Activated CD4-positive, alpha-beta T cell treated with anti-CD3 and anti-CD28 coated beads for 36 hours (primary cell): ENCODE measurements around the gene C10orf120. TPM values are rescaled to one million over a fixed set of nuclear protein-coding genes. Genes with fewer than 3 reads are reported as not detected.

Experiments
- ATAC-seq: fragments of 200-7000 bp; cut with Tn5 transposase; one replicate; pipeline ENCODE4 v1.10.0; 2021; ENCODE audit warnings: mild to moderate bottlenecking, moderate library complexity
- CTCF ChIA-PET: fragments of 350-600 bp; sonication (Branson Sonifier 250); formaldehyde crosslinking; loops from one replicate; lab custom pipeline; 2021; ENCODE audit warnings: antibody characterized with exemption; lab: Charles Lee
- POLR2A ChIA-PET: fragments of 350-600 bp; sonication (Branson Sonifier 250); formaldehyde crosslinking; loops from one replicate; lab custom pipeline; 2021; ENCODE audit warnings: antibody characterized with exemption, inconsistent platforms; lab: Charles Lee
- DNase-seq: peaks from one replicate; pipeline ENCODE4 v3.0.0-alpha.2; 2020
- H3K27ac Mint-ChIP-seq: one replicate; pipeline ENCODE4 v1.8.0; 2021; ENCODE audit warnings: mixed read lengths
- H3K27me3 Mint-ChIP-seq: one replicate; pipeline ENCODE4 v1.8.0; 2021; ENCODE audit warnings: mixed read lengths
- H3K36me3 Mint-ChIP-seq: one replicate; pipeline ENCODE4 v1.8.0; 2021; ENCODE audit warnings: low read depth, mixed read lengths
- H3K4me1 Mint-ChIP-seq: one replicate; pipeline ENCODE4 v1.8.0; 2021; ENCODE audit warnings: mixed read lengths
- H3K4me3 Mint-ChIP-seq: one replicate; pipeline ENCODE4 v1.8.0; 2021; ENCODE audit warnings: mild to moderate bottlenecking, moderate library complexity, mixed read lengths
- H3K9me3 Mint-ChIP-seq: one replicate; pipeline ENCODE4 v1.8.0; 2021; ENCODE audit warnings: low read depth, mixed read lengths
- intact Hi-C, 2 experiments: fragments of 100-400 bp; cut with DNase I in 1 of 2; cut with micrococcal nuclease in 1 of 2; formaldehyde crosslinking; loops; one replicate each; pipeline versions ENCODE4 v1.14.2 to v1.15.1; 2022 to 2024; cut with DNase I, micrococcal nuclease
- total RNA-seq, 2 experiments: library from RNA; stranded (reverse); gene quantifications; one replicate each; pipeline ENCODE4 v1.2.3, GENCODE V29; 2021

Gene C10orf120
- not detected for total RNA-seq

GRCh38 chr10:122699796-122700455 lies at the start of gene C10orf120:
C10orf120 (minus strand) TSS chr10:122699846; CDS start chr10:122699790, 56 bp downstream.
- Mint-ChIP-seq H3K4me1 (no peaks in the 10 kb centered on the region), H3K27me3 (no peaks in the 10 kb centered on the region), H3K9me3 (no peaks in the 10 kb centered on the region), H3K4me3 (no peak within 1 kb of the TSS), H3K27ac (no peak within 1 kb of the TSS), H3K36me3 (no peaks in the 10 kb centered on the region)
- DNase-seq (no peak), ATAC-seq (no peak)
- ChIA-PET CTCF (interaction anchor here (1.1 kb wide), 1 partner anchor 51 kb away, joined by 5 read pairs; no protein-coding TSS in a partner anchor), POLR2A (no interaction called here)
- intact Hi-C loops, result loop anchor here (5.0 kb wide), 3 partner anchors 53 to 403 kb away; no protein-coding TSS in a partner anchor

- intact Hi-C loops, result no loop called here
- POLR2A ChIA-PET, result interaction anchor here (0.5 kb wide), 1 partner anchor 31 kb away, joined by 3 read pairs; no protein-coding TSS in a partner anchor
- Mint-ChIP-seq H3K4me1 (no peaks in the 10 kb centered on the region), H3K36me3 (no peaks in the 10 kb centered on the region), H3K27me3 (peaks cover 13% of the 10 kb centered on the region), H3K9me3 (no peaks in the 10 kb centered on the region), H3K4me3 (no peak overlapping the region), H3K27ac (no peak overlapping the region)
- CTCF ChIA-PET, result interaction anchor here (1.1 kb wide), 1 partner anchor 14 kb away, joined by 3 read pairs; no protein-coding TSS in a partner anchor
- DNase-seq (no peak), ATAC-seq (no peak)
These were observed 48.9 kb upstream of the C10orf120 start for GRCh38 chr10:122748496-122748895.

GRCh38 chr10:122746408-122746807 lies 46.8 kb upstream of the C10orf120 start:
- no peak overlapping the region for H3K27ac Mint-ChIP-seq
- ChIA-PET POLR2A (no interaction called here), CTCF (no interaction called here)
- intact Hi-C loops, result no loop called here
- no peaks in the 10 kb centered on the region for H3K9me3 Mint-ChIP-seq
- DNase-seq (no peak), ATAC-seq (no peak)
- peaks cover 17% of the 10 kb centered on the region for H3K27me3 Mint-ChIP-seq
- H3K4me3 Mint-ChIP-seq, result no peak overlapping the region
- no peaks in the 10 kb centered on the region for H3K4me1 Mint-ChIP-seq
- no peaks in the 10 kb centered on the region for H3K36me3 Mint-ChIP-seq

GRCh38 chr10:122744257-122744656 lies 44.6 kb upstream of the C10orf120 start:
- ChIA-PET CTCF (no interaction called here), POLR2A (no interaction called here)
- Mint-ChIP-seq H3K27ac (no peak overlapping the region), H3K4me1 (no peaks in the 10 kb centered on the region), H3K36me3 (no peaks in the 10 kb centered on the region), H3K27me3 (peaks cover 20% of the 10 kb centered on the region), H3K9me3 (no peaks in the 10 kb centered on the region), H3K4me3 (no peak overlapping the region)
- intact Hi-C loops, result no loop called here
- DNase-seq (no peak), ATAC-seq (no peak)

GRCh38 chr10:122740640-122741039 lies 41.0 kb upstream of the C10orf120 start:
- Mint-ChIP-seq H3K4me1 (no peaks in the 10 kb centered on the region), H3K36me3 (no peaks in the 10 kb centered on the region), H3K27me3 (peaks cover 16% of the 10 kb centered on the region), H3K4me3 (no peak overlapping the region), H3K27ac (no peak overlapping the region), H3K9me3 (no peaks in the 10 kb centered on the region)
- ChIA-PET POLR2A (interaction anchor here (0.6 kb wide), 1 partner anchor 1222 kb away, joined by 3 read pairs; no protein-coding TSS in a partner anchor), CTCF (interaction anchor here (0.6 kb wide), 1 partner anchor 943 kb away, joined by 3 read pairs; no protein-coding TSS in a partner anchor)
- ATAC-seq, result no peak
- no peak for DNase-seq
- intact Hi-C loops, result no loop called here

GRCh38 chr10:122738031-122738430 lies 38.4 kb upstream of the C10orf120 start:
- intact Hi-C loops, result no loop called here
- Mint-ChIP-seq H3K4me3 (no peak overlapping the region), H3K27ac (no peak overlapping the region), H3K36me3 (no peaks in the 10 kb centered on the region), H3K4me1 (no peaks in the 10 kb centered on the region), H3K27me3 (peaks cover 11% of the 10 kb centered on the region), H3K9me3 (no peaks in the 10 kb centered on the region)
- ChIA-PET CTCF (no interaction called here), POLR2A (no interaction called here)
- DNase-seq, result no peak
- no peak for ATAC-seq

- DNase-seq (no peak), ATAC-seq (no peak)
- Mint-ChIP-seq H3K27me3 (peaks cover 14% of the 10 kb centered on the region), H3K36me3 (no peaks in the 10 kb centered on the region), H3K4me3 (no peak overlapping the region), H3K27ac (no peak overlapping the region), H3K9me3 (no peaks in the 10 kb centered on the region), H3K4me1 (no peaks in the 10 kb centered on the region)
- intact Hi-C loops, result no loop called here
- CTCF ChIA-PET, result interaction anchor here (0.6 to 0.7 kb wide), 2 partner anchors 14 to 280 kb away, joined by 3 to 4 read pairs; no protein-coding TSS in a partner anchor
- POLR2A ChIA-PET, result no interaction called here
These were observed 34.5 kb upstream of the C10orf120 start for GRCh38 chr10:122733931-122734665.

GRCh38 chr10:122733443-122733842 lies 33.8 kb upstream of the C10orf120 start:
- peaks cover 16% of the 10 kb centered on the region for H3K27me3 Mint-ChIP-seq
- H3K4me1 Mint-ChIP-seq, result no peaks in the 10 kb centered on the region
- H3K4me3 Mint-ChIP-seq, result no peak overlapping the region
- ChIA-PET CTCF (no interaction called here), POLR2A (no interaction called here)
- H3K9me3 Mint-ChIP-seq, result no peaks in the 10 kb centered on the region
- no peak for DNase-seq
- ATAC-seq, result no peak
- H3K27ac Mint-ChIP-seq, result no peak overlapping the region
- intact Hi-C loops, result no loop called here
- H3K36me3 Mint-ChIP-seq, result no peaks in the 10 kb centered on the region

- H3K27ac Mint-ChIP-seq, result no peak overlapping the region
These were observed 30.6 kb upstream of the C10orf120 start for GRCh38 chr10:122730238-122730637.

GRCh38 chr10:122729126-122729525 lies 29.5 kb upstream of the C10orf120 start:
- Mint-ChIP-seq H3K27ac (no peak overlapping the region), H3K4me3 (no peak overlapping the region), H3K36me3 (no peaks in the 10 kb centered on the region), H3K4me1 (no peaks in the 10 kb centered on the region), H3K27me3 (peaks cover 15% of the 10 kb centered on the region), H3K9me3 (no peaks in the 10 kb centered on the region)
- DNase-seq (no peak), ATAC-seq (no peak)
- ChIA-PET CTCF (no interaction called here), POLR2A (no interaction called here)
- intact Hi-C loops, result no loop called here

More at GRCh38 chr10:122730238-122730637, 30.6 kb upstream of the C10orf120 start:
- DNase-seq (no peak), ATAC-seq (no peak)
- ChIA-PET CTCF (no interaction called here), POLR2A (no interaction called here)
- Mint-ChIP-seq H3K4me1 (no peaks in the 10 kb centered on the region), H3K27me3 (peaks cover 15% of the 10 kb centered on the region), H3K4me3 (no peak overlapping the region), H3K36me3 (no peaks in the 10 kb centered on the region), H3K9me3 (no peaks in the 10 kb centered on the region)
- intact Hi-C loops, result no loop called here

- no peak overlapping the region for H3K4me3 Mint-ChIP-seq
- no peaks in the 10 kb centered on the region for H3K4me1 Mint-ChIP-seq
- H3K27me3 Mint-ChIP-seq, result peaks cover 15% of the 10 kb centered on the region
- ChIA-PET CTCF (no interaction called here), POLR2A (no interaction called here)
- H3K27ac Mint-ChIP-seq, result no peak overlapping the region
- no peaks in the 10 kb centered on the region for H3K9me3 Mint-ChIP-seq
- intact Hi-C loops, result no loop called here
- DNase-seq (no peak), ATAC-seq (no peak)
- H3K36me3 Mint-ChIP-seq, result no peaks in the 10 kb centered on the region
These were observed 27.8 kb upstream of the C10orf120 start for GRCh38 chr10:122727426-122727825.

- H3K9me3 Mint-ChIP-seq, result no peaks in the 10 kb centered on the region
- DNase-seq (no peak), ATAC-seq (no peak)
- no peak overlapping the region for H3K4me3 Mint-ChIP-seq
- ChIA-PET CTCF (no interaction called here), POLR2A (no interaction called here)
- H3K4me1 Mint-ChIP-seq, result no peaks in the 10 kb centered on the region
- H3K27ac Mint-ChIP-seq, result no peak overlapping the region
- intact Hi-C loops, result no loop called here
- no peaks in the 10 kb centered on the region for H3K36me3 Mint-ChIP-seq
- H3K27me3 Mint-ChIP-seq, result peaks cover 9% of the 10 kb centered on the region
These were observed 26.1 kb upstream of the C10orf120 start for GRCh38 chr10:122725768-122726167.
